ENCODE results near the gene AFF1. TPM values are rescaled to one million over a fixed set of nuclear protein-coding genes. Genes with fewer than 3 reads are reported as not detected.
A peak's percentile ranks its signal among the peaks of the same experiment; 100 is the strongest.

AFF1 gene
- total and polyA plus RNA-seq, 2 donors from 2014 or later: 13.4 to 187 TPM

GRCh38 chr4:87042221-87042620 is 107.4 kb downstream of the AFF1 start:
- no peak for DNase-seq
- no peaks in the 10 kb centered on the region for H3K27me3 ChIP-seq (ENCODE audit: control insufficient read depth, insufficient read depth, low read length)
- H3K4me1 ChIP-seq (ENCODE audit: control insufficient read depth in 2 of 3, insufficient read depth in 2 of 3, low read depth in 1 of 3, low read length in 3 of 3): peaks cover 35 to 63% (median 50%) of the 10 kb centered on the region in 3 donors
- peaks cover 2 to 5% (median 4%) of the 10 kb centered on the region in 3 donors for H3K36me3 ChIP-seq (ENCODE audit: control insufficient read depth in 2 of 3, insufficient read depth in 3 of 3, low read length in 3 of 3)
- H3K27ac ChIP-seq (ENCODE audit: low read depth in 2 of 2, low read length in 2 of 2): no peak overlapping the region
- no peak overlapping the region for H3K4me3 ChIP-seq (ENCODE audit: low read length in 3 of 3)
- no peak for TF ChIP-seq CTCF (IDR thresholded peaks at IDR 0.05; ENCODE audit: borderline replicate concordance, extremely low read depth, insufficient read depth)
- H3K9me3 ChIP-seq (ENCODE audit: control insufficient read depth in 2 of 3, insufficient read depth in 1 of 3, low read length in 3 of 3): no peaks in the 10 kb centered on the region
- intact Hi-C loops (cut with DNase I): no loop called here
- no peak for FAIRE-seq
- no peak overlapping the region for H3K9ac ChIP-seq (ENCODE audit: low read length in 3 of 3)

DNA sequence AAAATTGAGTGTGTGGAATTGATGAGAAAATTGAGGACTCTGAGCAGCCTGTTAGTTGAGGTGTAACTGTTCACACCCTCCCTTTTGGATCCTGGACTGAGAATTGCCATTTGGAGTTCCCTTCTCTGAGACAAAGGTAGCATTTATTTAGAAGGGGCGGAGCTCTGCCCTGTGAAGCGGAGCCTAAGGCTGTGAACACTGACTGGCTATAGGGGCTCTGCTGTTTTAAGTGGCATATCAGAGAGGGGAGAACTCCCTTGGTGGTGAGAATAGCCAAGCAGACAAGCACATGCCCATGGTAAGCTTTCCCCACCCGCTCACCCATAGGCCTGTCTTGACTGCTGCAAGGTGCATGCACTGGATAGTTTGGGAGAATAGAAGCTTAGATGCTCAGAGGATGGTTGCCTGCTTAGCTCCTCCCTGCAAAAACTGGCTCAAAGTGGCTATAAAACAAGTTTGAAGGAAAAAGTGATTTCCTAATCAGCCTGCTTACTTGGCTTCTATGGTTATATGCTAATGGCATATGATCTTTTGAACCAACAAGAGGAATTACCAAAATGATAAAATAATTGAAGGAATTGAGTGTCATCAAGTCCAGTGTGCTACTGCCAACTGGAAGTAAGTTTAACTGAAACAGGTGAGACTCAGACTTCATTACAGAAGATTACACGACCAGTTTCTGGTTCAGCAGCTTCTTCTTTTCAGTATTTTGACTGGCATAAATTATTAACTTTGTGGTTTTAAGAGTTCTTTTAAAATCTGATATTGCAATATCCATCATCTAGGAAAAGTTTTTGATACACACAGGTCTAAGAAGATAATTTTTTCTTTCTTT is 108.4 kb downstream of the AFF1 start:
- Histone ChIP-seq H3K9ac (ENCODE audit: low read length in 3 of 3) (no peak overlapping the region), H3K4me3 (ENCODE audit: low read length in 3 of 3) (no peak overlapping the region), H3K27me3 (ENCODE audit: control insufficient read depth, insufficient read depth, low read length) (no peaks in the 10 kb centered on the region), H3K27ac (ENCODE audit: low read depth in 2 of 2, low read length in 2 of 2) (peak overlapping the region in 1 of 2 donors; percentile 49), H3K4me1 (ENCODE audit: control insufficient read depth in 2 of 3, insufficient read depth in 2 of 3, low read depth in 1 of 3, low read length in 3 of 3) (peaks cover 27 to 55% (median 47%) of the 10 kb centered on the region in 3 donors), H3K36me3 (ENCODE audit: control insufficient read depth in 2 of 3, insufficient read depth in 3 of 3, low read length in 3 of 3) (peaks cover 4 to 13% (median 5%) of the 10 kb centered on the region in 3 donors), H3K9me3 (ENCODE audit: control insufficient read depth in 2 of 3, insufficient read depth in 1 of 3, low read length in 3 of 3) (no peaks in the 10 kb centered on the region)
- intact Hi-C loops (cut with DNase I): no loop called here
- FAIRE-seq (no peak), DNase-seq (no peak)
- TF ChIP-seq CTCF (IDR thresholded peaks at IDR 0.05; ENCODE audit: borderline replicate concordance, extremely low read depth, insufficient read depth): no peak

DNA sequence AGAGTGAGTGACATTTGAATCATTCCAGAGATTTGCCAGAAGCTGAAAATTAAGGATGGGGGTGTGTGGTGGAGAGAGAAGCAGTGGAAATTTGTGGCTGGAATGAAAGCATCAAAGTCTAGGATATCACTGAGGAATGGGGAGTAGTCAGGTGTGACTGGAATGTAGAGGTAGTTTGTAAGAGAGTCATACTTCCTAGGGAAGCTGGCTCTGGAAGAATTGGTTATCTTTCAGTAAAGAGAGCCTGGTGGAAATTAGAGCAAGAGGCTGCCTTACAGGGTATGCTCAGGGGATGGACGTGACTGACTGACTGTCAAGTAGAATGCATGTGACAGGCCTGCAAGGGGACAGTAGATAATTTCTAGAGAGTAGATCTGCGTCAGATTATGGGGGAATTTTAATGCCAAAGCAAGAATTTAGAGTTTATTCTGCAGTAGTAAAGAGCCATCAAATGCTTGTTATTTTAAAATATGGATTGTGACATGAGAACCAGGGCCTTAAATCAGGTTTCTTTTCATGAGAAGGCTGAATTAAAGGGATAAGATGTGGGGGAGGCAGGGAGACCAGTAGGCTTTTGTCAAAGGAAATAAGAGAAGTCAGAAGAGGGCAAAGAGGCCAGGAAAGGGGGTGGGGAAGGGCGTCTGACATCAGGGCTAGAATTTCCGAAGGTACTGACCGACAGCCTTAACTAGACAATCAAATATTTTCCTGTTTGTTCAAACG is 109.9 kb downstream of the AFF1 start:
- Histone ChIP-seq H3K4me1 (ENCODE audit: control insufficient read depth in 2 of 3, insufficient read depth in 2 of 3, low read depth in 1 of 3, low read length in 3 of 3) (peaks cover 22 to 41% (median 39%) of the 10 kb centered on the region in 3 donors), H3K27me3 (ENCODE audit: control insufficient read depth, insufficient read depth, low read length) (no peaks in the 10 kb centered on the region), H3K9ac (ENCODE audit: low read length in 3 of 3) (peak overlapping the region in 2 of 3 donors; percentile 46 to 59), H3K27ac (ENCODE audit: low read depth in 2 of 2, low read length in 2 of 2) (peak overlapping the region; percentile 83 to 89), H3K36me3 (ENCODE audit: control insufficient read depth in 2 of 3, insufficient read depth in 3 of 3, low read length in 3 of 3) (peaks cover 4 to 18% (median 7%) of the 10 kb centered on the region in 3 donors), H3K4me3 (ENCODE audit: low read length in 3 of 3) (peak overlapping the region in 2 of 3 donors; percentile 48 to 52), H3K9me3 (ENCODE audit: control insufficient read depth in 2 of 3, insufficient read depth in 1 of 3, low read length in 3 of 3) (no peaks in the 10 kb centered on the region)
- intact Hi-C loops (cut with DNase I): no loop called here
- peak in 3 of 5 donors; percentile 60 to 80 (median 77) for DNase-seq
- FAIRE-seq: no peak
- no peak for TF ChIP-seq CTCF (IDR thresholded peaks at IDR 0.05; ENCODE audit: borderline replicate concordance, extremely low read depth, insufficient read depth)
